GM10266 (cell line): Measurements from ENCODE around the gene FRMD6.
A peak's percentile ranks its signal among the peaks of the same experiment; 100 is the strongest.

ENCODE experiments used
- DNase-seq: peaks from one replicate; pipeline ENCODE4 v3.0.0; 2012; ENCODE audit errors: extremely low spot score
- TF ChIP-seq, protein P1 (sequence below): IDR thresholded peaks from 2 replicates; pipeline ENCODE4 v1.5.1; 2012; ENCODE audit warnings: mild to moderate bottlenecking, low read depth; ENCODE audit not compliant: control insufficient read depth, insufficient read depth; ENCODE audit errors: missing control alignments

FRMD6 gene

DNA sequence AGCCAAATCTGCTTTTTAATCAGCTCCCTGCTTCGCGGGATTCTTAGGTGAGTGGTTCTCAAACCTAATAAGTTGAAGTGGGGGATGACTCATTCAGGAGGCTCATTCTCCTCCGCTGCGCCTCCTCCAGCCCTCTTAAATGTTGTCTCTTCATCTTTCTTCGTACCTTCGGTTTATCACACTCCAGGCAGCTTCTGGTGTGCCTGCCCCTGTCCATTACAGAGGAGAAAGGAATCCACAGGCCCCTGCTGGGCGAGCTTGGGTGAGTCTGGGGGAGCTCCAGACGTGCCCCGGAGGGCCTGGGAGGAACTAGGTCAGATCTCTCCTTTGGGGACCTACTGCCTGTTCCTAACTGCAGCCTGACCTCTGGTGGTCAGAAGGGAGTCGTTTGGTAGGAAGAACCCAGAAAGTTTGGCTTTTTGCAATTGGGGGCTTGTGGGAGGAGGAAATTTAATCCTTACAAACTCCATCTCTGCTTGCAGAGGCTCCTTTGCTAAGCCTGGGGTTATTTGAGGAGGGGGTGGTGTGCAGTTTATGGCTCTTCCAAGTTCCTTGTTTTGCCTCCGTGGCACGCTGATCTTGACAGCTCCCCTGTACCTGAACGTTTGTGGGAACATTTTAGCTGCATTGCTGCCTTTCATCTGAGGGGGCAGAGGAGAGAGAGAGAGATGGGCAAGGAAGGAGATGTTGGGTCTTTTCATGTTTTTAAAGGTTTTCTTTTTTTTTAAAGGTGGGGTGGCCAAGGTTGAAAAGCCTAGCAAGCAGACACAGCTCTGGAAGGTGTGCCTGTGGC, 124.6 kb downstream of the FRMD6 start:
- TF ChIP-seq, protein P1, sequence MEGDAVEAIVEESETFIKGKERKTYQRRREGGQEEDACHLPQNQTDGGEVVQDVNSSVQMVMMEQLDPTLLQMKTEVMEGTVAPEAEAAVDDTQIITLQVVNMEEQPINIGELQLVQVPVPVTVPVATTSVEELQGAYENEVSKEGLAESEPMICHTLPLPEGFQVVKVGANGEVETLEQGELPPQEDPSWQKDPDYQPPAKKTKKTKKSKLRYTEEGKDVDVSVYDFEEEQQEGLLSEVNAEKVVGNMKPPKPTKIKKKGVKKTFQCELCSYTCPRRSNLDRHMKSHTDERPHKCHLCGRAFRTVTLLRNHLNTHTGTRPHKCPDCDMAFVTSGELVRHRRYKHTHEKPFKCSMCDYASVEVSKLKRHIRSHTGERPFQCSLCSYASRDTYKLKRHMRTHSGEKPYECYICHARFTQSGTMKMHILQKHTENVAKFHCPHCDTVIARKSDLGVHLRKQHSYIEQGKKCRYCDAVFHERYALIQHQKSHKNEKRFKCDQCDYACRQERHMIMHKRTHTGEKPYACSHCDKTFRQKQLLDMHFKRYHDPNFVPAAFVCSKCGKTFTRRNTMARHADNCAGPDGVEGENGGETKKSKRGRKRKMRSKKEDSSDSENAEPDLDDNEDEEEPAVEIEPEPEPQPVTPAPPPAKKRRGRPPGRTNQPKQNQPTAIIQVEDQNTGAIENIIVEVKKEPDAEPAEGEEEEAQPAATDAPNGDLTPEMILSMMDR, result peak; percentile 67
- peak; percentile 63 for DNase-seq

DNA sequence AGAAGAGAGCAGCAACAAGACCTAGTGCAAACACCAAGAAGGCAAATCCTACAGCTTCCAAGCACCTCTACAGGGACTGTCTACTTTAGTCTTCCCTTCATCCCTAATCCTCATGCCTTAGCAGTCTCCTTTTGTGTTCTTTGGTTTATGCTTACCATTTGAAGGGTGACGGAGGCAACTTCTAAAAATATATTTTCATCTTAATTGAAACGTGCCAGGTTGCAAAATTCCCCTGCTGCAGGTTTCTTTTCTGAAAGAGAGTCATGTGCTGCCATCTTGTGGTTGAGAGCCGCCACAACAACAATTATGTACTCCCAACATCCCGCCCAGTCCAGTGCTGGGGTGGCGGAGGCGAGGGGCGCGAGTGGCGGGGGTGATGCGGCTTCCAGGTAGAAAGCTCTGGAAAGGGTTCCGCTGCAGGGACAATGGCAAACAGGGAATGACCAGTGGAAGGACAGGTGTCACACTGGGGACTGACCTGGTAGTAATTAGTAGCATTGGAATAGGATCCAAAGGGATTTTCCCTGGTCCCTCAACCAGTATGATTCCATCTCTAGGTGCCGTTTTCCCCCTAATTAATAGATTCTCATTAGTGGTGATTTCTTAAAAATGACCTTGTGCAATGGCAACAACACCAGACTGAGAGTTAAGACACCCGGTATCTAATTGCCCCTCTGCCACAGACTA, 128.4 kb downstream of the FRMD6 start:
- TF ChIP-seq, protein P1, result peak; percentile 81
- peak; percentile 75 for DNase-seq
